ENCODE measurements around the gene SMC1A. TPM values are rescaled to one million over a fixed set of nuclear protein-coding genes. Genes with fewer than 3 reads are reported as not detected.

Gene SMC1A
- total RNA-seq, 1 donor from 2014 or later = 55.6 TPM

DNA sequence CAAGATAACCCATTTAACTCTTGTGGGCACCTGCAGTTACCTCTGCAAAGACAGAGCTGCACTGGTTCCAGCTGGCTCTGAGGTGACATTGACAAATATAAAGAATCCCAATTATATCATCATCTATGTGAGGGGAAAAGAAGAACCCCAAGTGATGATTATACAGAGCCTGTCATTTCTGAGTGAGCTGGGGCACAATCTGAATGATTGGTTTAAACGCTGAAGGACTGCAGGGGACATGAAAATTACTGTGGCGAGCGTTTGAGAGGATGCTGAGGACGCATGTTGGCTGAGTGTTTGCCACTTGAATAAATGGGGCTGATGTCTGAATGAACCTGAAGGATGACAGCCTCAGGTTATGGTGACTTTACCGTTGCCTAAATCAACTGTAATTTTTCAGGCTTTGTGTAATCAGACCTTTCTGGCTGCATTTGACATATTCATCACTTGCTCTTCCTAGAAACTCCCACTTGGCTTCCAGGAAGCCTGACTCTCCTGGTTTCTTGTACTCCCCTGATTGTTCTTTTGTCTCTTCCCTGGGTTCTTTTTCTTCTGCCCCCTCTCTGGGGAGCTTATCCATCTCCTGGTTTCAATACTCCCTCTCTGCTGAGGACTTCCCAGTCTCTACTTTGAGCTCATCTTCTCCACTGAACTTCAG lies 15.8 kb upstream of the SMC1A start:
- no peak for DNase-seq (ENCODE audit: low spot score)
- H3K4me1 Mint-ChIP-seq (ENCODE audit: unreplicated experiment) = peaks cover 15% of the 10 kb centered on the region
- H3K4me3 Mint-ChIP-seq (ENCODE audit: unreplicated experiment) = no peak overlapping the region
- H3K27me3 Mint-ChIP-seq (ENCODE audit: unreplicated experiment) = peaks cover 5% of the 10 kb centered on the region
- no peaks in the 10 kb centered on the region for H3K36me3 Mint-ChIP-seq (ENCODE audit: low read depth, unreplicated experiment)
- H3K9me3 Mint-ChIP-seq (ENCODE audit: unreplicated experiment) = no peaks in the 10 kb centered on the region
- no peak overlapping the region for H3K27ac Mint-ChIP-seq (ENCODE audit: unreplicated experiment)
- TF ChIP-seq, protein P1, sequence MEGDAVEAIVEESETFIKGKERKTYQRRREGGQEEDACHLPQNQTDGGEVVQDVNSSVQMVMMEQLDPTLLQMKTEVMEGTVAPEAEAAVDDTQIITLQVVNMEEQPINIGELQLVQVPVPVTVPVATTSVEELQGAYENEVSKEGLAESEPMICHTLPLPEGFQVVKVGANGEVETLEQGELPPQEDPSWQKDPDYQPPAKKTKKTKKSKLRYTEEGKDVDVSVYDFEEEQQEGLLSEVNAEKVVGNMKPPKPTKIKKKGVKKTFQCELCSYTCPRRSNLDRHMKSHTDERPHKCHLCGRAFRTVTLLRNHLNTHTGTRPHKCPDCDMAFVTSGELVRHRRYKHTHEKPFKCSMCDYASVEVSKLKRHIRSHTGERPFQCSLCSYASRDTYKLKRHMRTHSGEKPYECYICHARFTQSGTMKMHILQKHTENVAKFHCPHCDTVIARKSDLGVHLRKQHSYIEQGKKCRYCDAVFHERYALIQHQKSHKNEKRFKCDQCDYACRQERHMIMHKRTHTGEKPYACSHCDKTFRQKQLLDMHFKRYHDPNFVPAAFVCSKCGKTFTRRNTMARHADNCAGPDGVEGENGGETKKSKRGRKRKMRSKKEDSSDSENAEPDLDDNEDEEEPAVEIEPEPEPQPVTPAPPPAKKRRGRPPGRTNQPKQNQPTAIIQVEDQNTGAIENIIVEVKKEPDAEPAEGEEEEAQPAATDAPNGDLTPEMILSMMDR (IDR thresholded peaks at IDR 0.05; ENCODE audit: unreplicated experiment) = no peak

- H3K9me3 Mint-ChIP-seq (ENCODE audit: unreplicated experiment) = no peaks in the 10 kb centered on the region
- TF ChIP-seq, protein P1 (IDR thresholded peaks at IDR 0.05; ENCODE audit: unreplicated experiment) = no peak
- H3K27ac Mint-ChIP-seq (ENCODE audit: unreplicated experiment) = no peak overlapping the region
- no peak overlapping the region for H3K4me3 Mint-ChIP-seq (ENCODE audit: unreplicated experiment)
- H3K27me3 Mint-ChIP-seq (ENCODE audit: unreplicated experiment) = peaks cover 5% of the 10 kb centered on the region
- peaks cover 15% of the 10 kb centered on the region for H3K4me1 Mint-ChIP-seq (ENCODE audit: unreplicated experiment)
- H3K36me3 Mint-ChIP-seq (ENCODE audit: low read depth, unreplicated experiment) = no peaks in the 10 kb centered on the region
- DNase-seq (ENCODE audit: low spot score) = no peak
Measured at GRCh38 chrX:53437206-53437605, 14.8 kb upstream of the SMC1A start.

DNA sequence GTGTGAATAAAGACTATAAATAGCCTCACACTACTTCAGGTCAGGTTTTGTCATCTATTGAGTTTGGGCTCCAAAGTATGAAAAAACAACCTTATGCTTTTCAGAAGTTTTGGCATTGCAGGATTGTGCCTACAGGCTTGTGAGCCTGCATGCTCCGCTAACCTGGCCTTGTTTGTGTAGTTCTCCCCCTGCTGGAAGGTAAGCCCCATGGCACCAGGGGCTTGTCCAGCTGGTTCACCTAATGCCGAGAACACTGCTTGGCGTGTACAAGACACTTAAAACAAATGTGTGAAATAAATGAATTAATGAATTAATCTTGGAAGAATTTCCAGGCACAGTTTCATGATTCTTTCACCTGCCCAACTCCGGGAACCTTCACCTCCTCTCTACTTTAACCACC lies 13.5 kb upstream of the SMC1A start:
- Mint-ChIP-seq H3K36me3 (ENCODE audit: low read depth, unreplicated experiment) (no peaks in the 10 kb centered on the region), H3K27ac (ENCODE audit: unreplicated experiment) (no peak overlapping the region), H3K9me3 (ENCODE audit: unreplicated experiment) (no peaks in the 10 kb centered on the region), H3K4me3 (ENCODE audit: unreplicated experiment) (no peak overlapping the region), H3K4me1 (ENCODE audit: unreplicated experiment) (peaks cover 15% of the 10 kb centered on the region), H3K27me3 (ENCODE audit: unreplicated experiment) (peaks cover 5% of the 10 kb centered on the region)
- peak; percentile 51 for DNase-seq (ENCODE audit: low spot score)
- TF ChIP-seq, protein P1 (IDR thresholded peaks at IDR 0.05; ENCODE audit: unreplicated experiment) = peak; percentile 57

DNA sequence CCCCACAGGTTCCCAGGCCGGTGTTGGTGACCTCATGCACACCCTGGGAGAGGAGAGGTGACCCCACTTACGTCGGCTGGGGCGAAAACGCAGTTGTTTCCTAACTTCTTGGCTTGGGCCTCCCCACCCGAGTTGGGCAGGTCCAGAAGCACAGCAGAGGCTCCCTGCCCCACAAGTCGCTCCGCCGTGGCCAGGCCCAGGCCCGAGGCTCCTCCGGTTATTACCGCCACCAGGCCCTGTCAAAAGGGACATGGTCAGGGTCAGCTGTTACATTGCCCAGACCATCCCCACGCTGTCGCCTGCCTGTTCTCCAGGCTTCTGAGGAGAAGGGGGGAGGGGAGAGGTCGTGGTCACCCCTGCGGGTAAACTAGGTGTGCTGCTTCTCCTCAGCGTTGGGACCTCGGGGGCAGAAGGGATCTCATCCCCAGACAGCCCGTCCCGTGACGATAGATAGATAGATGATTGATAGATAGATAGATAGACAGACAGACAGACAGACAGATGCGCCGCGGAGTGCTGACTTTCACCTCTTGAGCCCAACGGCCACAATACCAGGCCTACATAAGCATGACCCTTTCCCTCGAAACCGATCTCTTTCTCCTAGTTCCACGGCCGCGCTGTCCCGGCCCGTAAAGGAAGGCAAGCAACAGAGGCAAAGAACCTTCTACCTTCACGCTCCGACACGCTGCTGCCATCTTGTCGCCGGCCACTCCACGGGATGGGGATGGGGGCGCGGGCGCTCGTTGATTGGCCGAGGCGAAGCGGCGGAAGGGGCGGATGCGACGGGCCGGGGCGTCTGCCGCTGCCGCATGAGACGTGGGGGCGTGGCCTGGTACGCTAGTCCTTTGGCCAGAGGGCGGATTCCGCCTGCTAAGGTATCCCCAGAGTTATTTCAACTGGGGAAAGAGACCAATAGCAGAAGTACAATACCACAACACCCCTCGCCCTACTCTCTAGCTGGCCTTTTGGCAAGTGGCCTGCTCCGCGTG lies 11.5 kb upstream of the SMC1A start, which contains the start of gene HSD17B10:
Gene HSD17B10 (minus strand): TSS at position 720 of the 989 bp plus-strand sequence. CDS start 25 bp downstream, at position 695.
- Mint-ChIP-seq H3K9me3 (ENCODE audit: unreplicated experiment) (no peaks in the 10 kb centered on the region), H3K27ac (ENCODE audit: unreplicated experiment) (peak within 1 kb of the TSS; percentile 81), H3K4me1 (ENCODE audit: unreplicated experiment) (peaks cover 12% of the 10 kb centered on the region), H3K27me3 (ENCODE audit: unreplicated experiment) (no peaks in the 10 kb centered on the region), H3K36me3 (ENCODE audit: low read depth, unreplicated experiment) (peaks cover 5% of the 10 kb centered on the region), H3K4me3 (ENCODE audit: unreplicated experiment) (peak within 1 kb of the TSS; percentile 97)
- TF ChIP-seq, protein P1 (IDR thresholded peaks at IDR 0.05; ENCODE audit: unreplicated experiment) = no peak
- DNase-seq (ENCODE audit: low spot score) = peak; percentile 77
